Occipital lobe (tissue), 2 donors: Measurements from ENCODE around the gene ALOX15B. TPM values are rescaled to one million over a fixed set of nuclear protein-coding genes. Genes with fewer than 3 reads are reported as not detected.

Source experiments
- DNase-seq: peaks from one replicate; lab custom pipeline; 2025; lab: John Stamatoyannopoulos, UW
- total RNA-seq: library from RNA; depleted of rRNA; stranded (reverse); fragments of >200 nt; gene quantifications from one replicate; pipeline ENCODE4 v1.2.3, GENCODE V29; 2014

Gene ALOX15B
- total RNA-seq, 1 donor from 2014 or later = 0.16 TPM

DNA sequence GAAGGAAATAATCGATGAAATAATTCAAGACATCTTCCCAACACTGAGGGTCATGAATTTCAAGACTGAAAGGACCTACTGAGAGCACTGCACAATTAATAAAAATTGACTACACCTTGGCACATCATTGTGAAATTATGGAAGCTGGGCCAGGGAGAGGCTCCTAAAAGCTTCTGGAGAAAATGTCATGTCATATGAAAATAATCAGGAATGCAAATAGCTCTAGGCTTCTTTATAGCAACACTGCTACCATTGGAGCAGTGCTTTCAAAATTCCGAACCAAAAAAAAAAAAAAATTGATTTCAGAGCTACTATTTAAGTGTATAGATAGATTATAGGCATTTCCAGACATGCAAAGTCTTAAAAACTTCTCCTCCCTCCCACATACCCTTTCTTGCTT is 6.4 kb upstream of the ALOX15B start:
- DNase-seq = no peak

DNA sequence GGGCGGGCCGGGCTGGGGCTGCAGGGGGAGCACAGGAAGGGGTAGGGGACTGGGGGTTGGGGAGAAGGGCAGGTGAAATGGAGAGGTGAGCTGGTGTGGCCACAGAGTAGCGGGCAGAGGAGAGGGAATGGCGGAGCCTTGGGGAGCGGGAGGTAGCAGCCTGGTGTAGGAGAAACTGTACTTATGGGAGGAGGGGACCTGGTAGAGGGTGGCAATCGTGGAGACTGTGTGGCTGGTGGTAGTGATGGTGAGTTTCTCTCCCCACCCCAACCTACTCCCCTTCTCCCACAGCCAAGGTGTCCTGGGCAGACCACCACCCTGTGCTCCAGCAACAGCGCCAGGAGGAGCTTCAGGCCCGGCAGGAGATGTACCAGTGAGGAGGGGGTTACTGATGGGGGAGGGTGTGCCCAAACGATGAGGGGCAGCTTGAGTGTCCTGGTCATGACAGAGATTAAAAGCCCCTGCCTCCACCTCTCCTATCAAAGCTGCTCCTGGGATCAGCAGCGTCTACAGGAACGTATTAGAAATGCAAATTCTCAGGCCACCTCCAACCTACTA is 831 bp downstream of the ALOX15B start:
- DNase-seq = no peak

DNA sequence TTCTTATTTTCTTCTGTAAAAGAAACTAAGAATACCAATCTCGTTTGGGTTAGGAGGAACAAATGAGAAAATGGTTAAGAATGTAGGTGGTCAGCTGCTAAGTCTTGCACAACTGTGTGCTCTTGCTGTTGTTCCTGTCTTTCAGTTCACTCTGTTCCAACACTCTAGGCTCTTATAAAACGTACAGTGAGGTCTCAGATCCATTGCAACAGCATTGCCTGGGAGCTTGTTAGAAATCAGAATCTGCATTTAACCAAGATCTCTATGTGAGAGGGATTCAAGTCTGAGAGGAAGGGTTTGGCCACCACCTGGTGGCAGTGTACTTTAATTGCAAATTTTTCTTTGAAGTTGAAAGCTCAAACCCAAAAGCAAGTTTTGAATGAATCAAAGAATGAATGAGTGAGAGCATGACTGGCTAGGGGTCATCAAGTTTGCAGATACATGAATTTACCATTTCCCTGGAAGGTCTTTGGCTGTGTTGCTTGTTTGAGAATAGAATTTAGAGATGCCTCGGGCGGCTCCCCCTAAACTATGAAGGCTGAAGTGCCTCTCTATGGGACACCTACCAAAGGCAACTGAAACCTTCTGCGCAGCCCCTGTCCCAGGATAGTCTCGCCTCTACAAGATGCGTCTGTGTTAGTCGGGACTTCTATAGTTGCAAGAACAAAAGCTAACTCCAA is 2.5 kb downstream of the ALOX15B start:
- DNase-seq = no peak

- no peak for DNase-seq
These were observed 3.1 kb downstream of the ALOX15B start for GRCh38 chr17:8041979-8042378.

- no peak for DNase-seq
These were observed 6.3 kb downstream of the ALOX15B start for GRCh38 chr17:8044819-8045810.

- no peak for DNase-seq
These were observed 7.6 kb downstream of the ALOX15B start for GRCh38 chr17:8046306-8046928.

DNA sequence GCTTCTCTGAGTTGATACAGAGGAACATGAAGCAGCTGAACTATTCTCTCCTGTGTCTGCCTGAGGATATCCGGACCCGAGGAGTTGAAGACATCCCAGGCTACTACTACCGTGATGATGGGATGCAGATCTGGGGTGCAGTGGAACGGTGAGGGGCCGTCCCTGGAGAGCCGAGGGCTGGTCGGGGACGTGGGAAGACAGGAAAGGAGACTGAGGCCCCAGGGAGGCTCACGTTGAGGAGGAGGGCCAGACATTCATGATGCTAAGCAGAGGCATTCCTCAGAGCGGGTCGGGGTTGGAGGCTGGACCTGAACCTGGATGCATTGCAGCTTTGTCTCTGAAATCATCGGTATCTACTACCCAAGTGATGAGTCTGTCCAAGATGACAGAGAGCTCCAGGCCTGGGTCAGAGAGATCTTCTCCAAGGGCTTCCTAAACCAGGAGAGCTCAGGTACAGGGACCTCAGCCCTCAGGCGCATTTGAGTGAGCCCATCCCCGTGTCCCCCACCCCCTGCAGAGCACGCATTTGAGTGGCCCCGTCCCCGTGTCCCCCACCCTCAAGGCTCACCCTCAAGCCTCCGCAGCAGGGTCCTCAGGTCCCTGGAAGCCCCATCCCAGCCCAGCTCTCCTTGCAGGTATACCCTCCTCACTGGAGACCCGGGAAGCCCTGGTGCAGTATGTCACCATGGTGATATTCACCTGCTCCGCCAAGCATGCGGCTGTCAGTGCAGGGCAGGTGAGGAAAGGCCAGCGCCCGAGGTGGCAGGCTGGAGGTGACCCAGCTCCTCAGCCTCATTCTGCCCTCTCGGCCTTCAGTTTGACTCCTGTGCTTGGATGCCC is 8.3 kb downstream of the ALOX15B start:
- no peak for DNase-seq

DNA sequence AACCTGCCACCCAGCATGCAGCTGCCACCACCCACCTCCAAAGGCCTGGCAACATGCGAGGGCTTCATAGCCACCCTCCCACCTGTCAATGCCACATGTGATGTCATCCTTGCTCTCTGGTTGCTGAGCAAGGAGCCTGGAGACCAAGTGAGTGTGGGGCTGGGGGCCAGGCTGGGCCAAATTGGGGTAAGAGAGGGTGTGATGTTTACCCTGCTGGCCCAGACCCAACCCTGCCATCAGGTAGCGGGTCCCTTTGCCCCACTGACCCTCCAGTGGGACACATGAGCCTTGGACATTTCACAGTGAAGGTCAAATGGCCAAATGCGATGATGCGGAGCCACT is 8.9 kb downstream of the ALOX15B start:
- no peak for DNase-seq

- no peak for DNase-seq
These were observed 9.4 kb downstream of the ALOX15B start for GRCh38 chr17:8048236-8048635.

DNA sequence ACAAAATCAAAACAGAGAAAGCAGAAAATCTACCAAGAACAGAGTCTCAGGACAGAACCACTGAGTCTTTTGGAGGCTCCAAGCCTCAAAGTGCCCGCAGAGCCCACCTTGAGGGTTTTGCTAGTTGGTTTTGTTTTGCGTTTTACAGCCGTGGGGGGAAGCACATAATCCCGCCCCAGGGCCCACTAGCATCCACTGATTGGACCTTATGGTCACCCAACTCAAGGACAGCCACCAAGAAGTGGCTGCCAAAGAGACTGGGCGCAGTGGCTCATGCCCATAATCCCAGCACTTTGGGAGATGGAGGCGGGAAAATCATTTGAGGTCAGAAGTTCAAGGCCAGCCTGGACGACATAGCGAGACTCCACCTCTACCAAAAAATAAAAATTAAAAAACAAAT is 9.9 kb downstream of the ALOX15B start:
- no peak for DNase-seq

DNA sequence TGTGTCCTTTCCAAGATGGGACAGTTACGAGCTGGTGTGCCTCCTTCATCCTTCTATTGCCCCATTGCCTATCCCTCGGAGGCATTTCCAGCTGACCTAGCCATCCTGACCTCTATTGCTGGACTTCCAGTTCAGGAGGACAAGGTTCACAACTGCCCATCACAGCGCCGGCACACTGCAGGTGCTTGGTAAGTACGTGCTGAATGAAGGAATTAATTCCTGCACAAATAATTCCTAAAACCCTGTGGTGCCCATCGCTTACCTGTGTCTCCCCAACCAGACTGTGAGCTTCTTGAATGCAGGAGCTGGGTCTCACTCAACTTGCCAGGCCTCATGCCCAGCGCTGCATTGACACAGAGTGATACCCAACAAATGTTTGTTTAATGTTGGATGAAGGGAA is 13.0 kb downstream of the ALOX15B start:
- DNase-seq = no peak

DNA sequence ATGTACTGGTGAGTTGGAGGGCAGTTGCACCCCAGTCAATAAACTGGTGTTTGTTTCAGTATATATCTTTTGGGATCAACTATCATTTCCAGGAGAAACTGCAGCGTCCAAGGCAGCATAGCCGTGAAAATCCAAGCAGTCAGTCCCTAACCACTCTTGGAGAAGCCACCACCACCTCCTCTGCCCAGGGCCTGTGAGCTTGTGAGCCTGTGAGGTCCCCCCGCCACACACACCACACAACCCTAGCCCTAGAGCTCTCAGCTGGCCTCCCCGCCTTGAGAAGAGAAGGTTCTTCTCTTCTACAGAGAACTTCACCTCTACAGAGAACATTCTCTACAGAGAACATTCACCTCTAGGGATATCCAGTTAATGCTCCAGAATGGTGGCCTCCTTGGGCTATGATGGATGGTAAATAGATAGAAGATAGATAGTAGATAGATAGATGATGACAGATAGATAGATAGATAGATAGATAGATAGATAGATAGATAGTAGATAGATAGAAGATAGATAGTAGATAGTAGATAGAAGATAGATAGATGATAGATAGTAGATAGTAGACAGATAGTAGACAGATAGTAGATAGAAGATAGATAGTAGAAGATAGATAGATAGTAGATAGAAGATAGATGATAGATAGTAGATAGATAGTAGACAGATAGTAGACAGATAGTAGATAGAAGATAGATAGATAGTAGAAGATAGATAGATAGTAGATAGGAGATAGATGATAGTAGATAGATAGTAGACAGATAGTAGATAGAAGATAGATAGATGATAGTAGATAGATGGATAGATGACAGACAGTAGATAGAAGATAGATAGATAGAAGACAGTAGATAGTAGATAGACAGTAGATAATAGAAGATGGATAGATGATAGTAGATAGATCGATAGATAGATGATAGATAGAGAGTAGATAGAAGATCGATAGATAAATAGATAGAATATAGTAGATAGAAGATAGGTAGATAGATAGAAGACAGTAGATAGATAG is 13.7 kb downstream of the ALOX15B start:
- no peak for DNase-seq

- DNase-seq = no peak
These were observed 14.7 kb downstream of the ALOX15B start for GRCh38 chr17:8053600-8053999.

GRCh38 chr17:8055851-8056231 is 17.0 kb downstream of the ALOX15B start:
- DNase-seq = no peak

DNA sequence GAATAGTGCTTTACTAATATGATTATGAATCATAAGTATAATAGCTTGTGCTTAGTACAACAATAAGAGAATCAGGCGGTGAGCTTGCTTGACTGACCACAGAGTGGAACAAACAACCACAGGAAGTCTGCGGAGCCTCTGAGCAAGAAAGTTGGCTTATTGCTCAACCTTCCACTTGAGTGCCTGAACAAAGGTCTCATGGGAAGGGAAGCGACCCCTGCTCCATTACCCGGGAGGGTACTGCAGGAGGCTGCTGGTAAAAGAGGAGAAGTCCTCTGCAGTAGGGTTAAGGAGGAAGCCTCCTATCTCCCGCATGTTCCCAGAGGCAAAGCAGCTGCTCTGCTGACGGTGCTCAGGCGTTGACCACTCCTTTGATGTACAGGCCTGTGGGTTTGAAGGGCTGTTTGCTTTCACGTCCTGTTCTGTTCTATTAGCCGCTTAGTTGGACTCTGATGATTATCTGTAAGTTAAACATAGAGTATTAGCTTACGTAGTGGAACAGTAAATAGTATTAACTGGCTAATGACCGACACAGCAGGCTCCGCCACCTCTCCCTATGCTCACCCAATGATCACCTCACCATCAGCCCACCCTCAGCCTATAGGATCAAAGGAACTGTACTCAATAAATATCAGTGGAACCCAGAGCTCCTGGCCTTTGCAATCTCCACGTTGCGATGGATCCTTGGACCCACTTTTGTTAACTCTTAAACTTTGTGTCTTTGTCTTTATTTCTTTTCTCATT is 17.5 kb downstream of the ALOX15B start:
- no peak for DNase-seq

- no peak for DNase-seq
These were observed 18.2 kb downstream of the ALOX15B start for GRCh38 chr17:8056976-8057625.

DNA sequence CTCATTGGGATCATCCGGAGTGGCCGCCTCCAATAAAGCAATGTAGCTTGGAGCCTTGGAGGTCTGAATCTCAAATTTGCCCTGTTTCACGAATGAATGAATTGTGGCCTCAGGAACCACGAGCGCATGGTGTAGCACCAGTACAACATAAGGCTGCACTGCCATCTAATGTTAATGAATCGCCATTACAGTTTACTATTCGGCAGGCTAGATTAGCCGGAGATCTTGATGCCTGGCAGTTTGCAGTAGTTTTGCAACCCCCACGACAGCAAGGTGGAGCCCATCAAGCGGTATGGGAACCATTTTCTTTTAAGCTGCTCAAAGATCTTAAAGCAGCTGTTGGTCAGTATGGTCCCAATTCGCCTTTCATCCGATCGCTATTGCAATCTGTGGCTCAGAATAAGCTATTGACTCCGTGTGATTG is 18.8 kb downstream of the ALOX15B start:
- DNase-seq = no peak

DNA sequence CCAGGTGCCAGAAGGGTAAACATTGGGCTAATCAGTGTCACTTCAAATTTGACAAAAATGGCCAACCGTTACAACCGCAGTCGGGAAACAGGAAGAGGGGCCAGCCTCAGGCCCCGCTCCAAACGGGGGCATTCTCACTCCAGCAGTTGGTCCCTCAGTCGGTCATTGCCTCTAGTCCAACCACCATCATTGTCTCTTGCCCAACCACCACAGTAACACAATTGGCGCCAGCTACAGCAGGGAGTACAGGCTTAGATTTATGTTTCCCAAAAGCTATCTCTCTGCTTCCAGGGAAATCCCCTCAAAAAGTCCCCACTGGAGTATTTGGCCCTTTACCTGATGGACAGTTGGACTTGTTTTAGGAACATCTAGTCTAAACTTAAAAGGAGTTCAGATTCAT is 20.3 kb downstream of the ALOX15B start:
- DNase-seq = no peak

GRCh38 chr17:8060274-8060673 is 21.4 kb downstream of the ALOX15B start:
- no peak for DNase-seq
